Natural killer cell (primary cell): ENCODE data around the gene ZEB1. TPM values are rescaled to one million over a fixed set of nuclear protein-coding genes. Genes with fewer than 3 reads are reported as not detected.

Source experiments
- ATAC-seq, 3 donors: fragments of 150-1000 bp in 2 of 3; fragments of 200-7000 bp in 1 of 3; cut with Tn5 transposase; 1 replicate in 1 of 3; 2 replicates in 2 of 3; pipeline ENCODE4 v1.10.0; 2021; ENCODE audit warnings: mild to moderate bottlenecking in 2 of 3, moderate library complexity in 2 of 3
- DNase-seq, 2 donors: peaks; one replicate each; pipeline versions ENCODE4 v3.0.0 to v3.0.0-alpha.2; 2013 to 2021; ENCODE audit warnings: mixed read lengths in 1 of 2
- H3K27ac ChIP-seq: one replicate; pipeline ENCODE4 v1.5.1; 2013; ENCODE audit warnings: mild to moderate bottlenecking, low read length
- H3K27me3 ChIP-seq: one replicate; pipeline ENCODE4 v1.6.1; 2013; ENCODE audit warnings: low read length; ENCODE audit not compliant: control insufficient read depth, insufficient read depth
- H3K36me3 ChIP-seq: one replicate; pipeline ENCODE4 v1.6.1; 2013; ENCODE audit warnings: low read length; ENCODE audit not compliant: control insufficient read depth, insufficient read depth
- H3K4me1 ChIP-seq: one replicate; pipeline ENCODE4 v1.6.1; 2013; ENCODE audit warnings: low read length; ENCODE audit not compliant: control insufficient read depth, insufficient read depth
- H3K4me3 ChIP-seq: one replicate; pipeline ENCODE4 v1.5.1; 2013; ENCODE audit warnings: low read length
- H3K9me3 ChIP-seq: one replicate; pipeline ENCODE4 v1.6.1; 2013; ENCODE audit warnings: low read length; ENCODE audit not compliant: control insufficient read depth, insufficient read depth
- H3K27ac Mint-ChIP-seq, 2 donors: one replicate each; pipeline ENCODE4 v1.8.0; 2022; ENCODE audit warnings: mild to moderate bottlenecking in 2 of 2, mixed read lengths in 2 of 2, moderate library complexity in 1 of 2
- H3K27me3 Mint-ChIP-seq, 2 donors: one replicate each; pipeline ENCODE4 v1.8.0; 2022; ENCODE audit warnings: low read depth in 2 of 2, mixed read lengths in 2 of 2
- H3K36me3 Mint-ChIP-seq: one replicate; pipeline ENCODE4 v1.8.0; 2022; ENCODE audit warnings: mixed read lengths
- H3K4me1 Mint-ChIP-seq, 2 donors: one replicate each; pipeline ENCODE4 v1.8.0; 2022; ENCODE audit warnings: mixed read lengths in 2 of 2
- H3K4me3 Mint-ChIP-seq: one replicate; pipeline ENCODE4 v1.8.0; 2022; ENCODE audit warnings: mild to moderate bottlenecking, moderate library complexity, mixed read lengths
- H3K9me3 Mint-ChIP-seq, 2 donors: one replicate each; pipeline ENCODE4 v1.8.0; 2022; ENCODE audit warnings: mixed read lengths in 2 of 2
- CTCF ChIP-seq: fragments of 200-600 bp; IDR thresholded peaks from one replicate; pipeline ENCODE4 v1.8.0; 2022; ENCODE audit warnings: antibody characterized with exemption
- WGBS: methylation state at CpG from one replicate; pipeline ENCODE4 v1.1.7; 2013; ENCODE audit warnings: missing lambda C conversion rate; ENCODE audit not compliant: insufficient coverage; 5-methylcytosine and 5-hydroxymethylcytosine counted together
- intact Hi-C: fragments of 100-400 bp; cut with micrococcal nuclease; formaldehyde crosslinking; loops from one replicate; pipeline ENCODE4 v1.14.2; 2022
- total RNA-seq, 4 donors: library from RNA; stranded (reverse); fragments of 120-200 nt in 1 of 4; gene quantifications; one replicate each; pipeline versions ENCODE4 v1.2.3 to v1.2.4, GENCODE V29; 2013 to 2022

ZEB1 gene
- total RNA-seq, 3 donors from 2014 or later (not counting 1 experiment from before 2014, with no cell fraction given), result 29.3 to 30.6 (median 29.7) TPM

- peaks cover 34% of the 10 kb centered on the region for H3K36me3 ChIP-seq
- H3K9me3 Mint-ChIP-seq, result peaks cover 22 to 39% of the 10 kb centered on the region in 2 donors
- H3K27ac ChIP-seq, result no peak overlapping the region
- ATAC-seq, result no peak
- H3K4me1 Mint-ChIP-seq, result no peaks in the 10 kb centered on the region
- WGBS, result no CpG with 5 or more reads among the region's 1 CpG
- no peak overlapping the region for H3K27ac Mint-ChIP-seq
- DNase-seq, result no peak
- H3K27me3 ChIP-seq, result no peaks in the 10 kb centered on the region
- no peaks in the 10 kb centered on the region for H3K27me3 Mint-ChIP-seq
- no peak overlapping the region for H3K4me3 Mint-ChIP-seq
- H3K9me3 ChIP-seq, result peaks cover 6% of the 10 kb centered on the region
- intact Hi-C loops, result no loop called here
- no peaks in the 10 kb centered on the region for H3K4me1 ChIP-seq
- H3K4me3 ChIP-seq, result no peak overlapping the region
- no peak for TF ChIP-seq CTCF
- H3K36me3 Mint-ChIP-seq, result peaks cover 60% of the 10 kb centered on the region
These were observed 147.3 kb downstream of the ZEB1 start for GRCh38 chr10:31466313-31466712.

- 93% methylated on average over 4 of the region's 4 CpGs for WGBS
- Histone ChIP-seq H3K36me3 (peaks cover 22% of the 10 kb centered on the region), H3K4me1 (no peaks in the 10 kb centered on the region), H3K27ac (no peak overlapping the region), H3K4me3 (no peak overlapping the region), H3K9me3 (peaks cover 6% of the 10 kb centered on the region), H3K27me3 (no peaks in the 10 kb centered on the region)
- no peaks in the 10 kb centered on the region for H3K27me3 Mint-ChIP-seq
- no peak for TF ChIP-seq CTCF
- no peak overlapping the region for H3K4me3 Mint-ChIP-seq
- no peaks in the 10 kb centered on the region for H3K4me1 Mint-ChIP-seq
- intact Hi-C loops, result no loop called here
- peaks cover 45% of the 10 kb centered on the region for H3K36me3 Mint-ChIP-seq
- ATAC-seq (no peak), DNase-seq (peak in 1 of 2 donors; percentile 14)
- peaks cover 12 to 31% of the 10 kb centered on the region in 2 donors for H3K9me3 Mint-ChIP-seq
- no peak overlapping the region for H3K27ac Mint-ChIP-seq
These were observed 148.9 kb downstream of the ZEB1 start for GRCh38 chr10:31467791-31468535.

GRCh38 chr10:31468536-31468859 lies 149.5 kb downstream of the ZEB1 start:
- H3K36me3 Mint-ChIP-seq, result peaks cover 40% of the 10 kb centered on the region
- H3K4me1 Mint-ChIP-seq, result no peaks in the 10 kb centered on the region
- 97% methylated on average over 2 of the region's 2 CpGs for WGBS
- Histone ChIP-seq H3K9me3 (peaks cover 6% of the 10 kb centered on the region), H3K4me3 (no peak overlapping the region), H3K27ac (no peak overlapping the region), H3K27me3 (no peaks in the 10 kb centered on the region), H3K4me1 (no peaks in the 10 kb centered on the region), H3K36me3 (peaks cover 20% of the 10 kb centered on the region)
- H3K27ac Mint-ChIP-seq, result no peak overlapping the region
- H3K27me3 Mint-ChIP-seq, result no peaks in the 10 kb centered on the region
- intact Hi-C loops, result no loop called here
- no peak for TF ChIP-seq CTCF
- no peak for DNase-seq
- H3K9me3 Mint-ChIP-seq, result peaks cover 9 to 27% of the 10 kb centered on the region in 2 donors
- no peak overlapping the region for H3K4me3 Mint-ChIP-seq
- ATAC-seq, result no peak

- Histone ChIP-seq H3K9me3 (no peaks in the 10 kb centered on the region), H3K27me3 (no peaks in the 10 kb centered on the region), H3K4me1 (no peaks in the 10 kb centered on the region), H3K4me3 (no peak overlapping the region), H3K27ac (no peak overlapping the region), H3K36me3 (no peaks in the 10 kb centered on the region)
- no peak for DNase-seq
- ATAC-seq, result no peak
- intact Hi-C loops, result no loop called here
- H3K4me3 Mint-ChIP-seq, result no peak overlapping the region
- no peaks in the 10 kb centered on the region for H3K27me3 Mint-ChIP-seq
- no peaks in the 10 kb centered on the region for H3K4me1 Mint-ChIP-seq
- TF ChIP-seq CTCF, result no peak
- peaks cover 2 to 6% of the 10 kb centered on the region in 2 donors for H3K9me3 Mint-ChIP-seq
- H3K27ac Mint-ChIP-seq, result no peak overlapping the region
- peaks cover 9% of the 10 kb centered on the region for H3K36me3 Mint-ChIP-seq
These were observed 156.5 kb downstream of the ZEB1 start for GRCh38 chr10:31475519-31475918.
